Measurements from ENCODE around the gene ZNF385B. TPM values are rescaled to one million over a fixed set of nuclear protein-coding genes. Genes with fewer than 3 reads are reported as not detected.

Gene ZNF385B
- total RNA-seq, 1 experiment from 2014 or later: 0.28 TPM

- no peaks in the 10 kb centered on the region; the same call in 1 of the 2 replicates for H3K36me3 ChIP-seq (ENCODE audit: control insufficient read depth, insufficient read depth, low read length)
- H3K27me3 ChIP-seq (ENCODE audit: control insufficient read depth, insufficient read depth, low read length): peaks cover 17% of the 10 kb centered on the region
- no TSS peak for BruUV-seq (replicated peaks)
- DNase-seq (ENCODE audit: low read depth, low spot score) (no peak), ATAC-seq (no peak)
- H3K9me3 ChIP-seq (ENCODE audit: control insufficient read depth, insufficient read depth, low read depth, low read length): no peaks in the 10 kb centered on the region
- H3K27ac ChIP-seq (ENCODE audit: low read length): no peak overlapping the region
- in situ Hi-C loops (cut with HindIII; ENCODE audit: low pct_unique_long_range_greater_than_20kb, low sequenced_read_pairs): no loop called here
- no peaks in the 10 kb centered on the region for H3K4me1 ChIP-seq (ENCODE audit: control insufficient read depth, insufficient read depth, low read length)
- H3K4me3 ChIP-seq (ENCODE audit: low read depth in 2 of 2, low read length in 2 of 2): no peak overlapping the region
- ChIA-PET CTCF (no interaction called here), POLR2A (no interaction called here)
- no peak for TF ChIP-seq TCF7L2 (IDR thresholded peaks at IDR 0.05; ENCODE audit: low read depth, low read length)
- TF ChIP-seq, protein P1, sequence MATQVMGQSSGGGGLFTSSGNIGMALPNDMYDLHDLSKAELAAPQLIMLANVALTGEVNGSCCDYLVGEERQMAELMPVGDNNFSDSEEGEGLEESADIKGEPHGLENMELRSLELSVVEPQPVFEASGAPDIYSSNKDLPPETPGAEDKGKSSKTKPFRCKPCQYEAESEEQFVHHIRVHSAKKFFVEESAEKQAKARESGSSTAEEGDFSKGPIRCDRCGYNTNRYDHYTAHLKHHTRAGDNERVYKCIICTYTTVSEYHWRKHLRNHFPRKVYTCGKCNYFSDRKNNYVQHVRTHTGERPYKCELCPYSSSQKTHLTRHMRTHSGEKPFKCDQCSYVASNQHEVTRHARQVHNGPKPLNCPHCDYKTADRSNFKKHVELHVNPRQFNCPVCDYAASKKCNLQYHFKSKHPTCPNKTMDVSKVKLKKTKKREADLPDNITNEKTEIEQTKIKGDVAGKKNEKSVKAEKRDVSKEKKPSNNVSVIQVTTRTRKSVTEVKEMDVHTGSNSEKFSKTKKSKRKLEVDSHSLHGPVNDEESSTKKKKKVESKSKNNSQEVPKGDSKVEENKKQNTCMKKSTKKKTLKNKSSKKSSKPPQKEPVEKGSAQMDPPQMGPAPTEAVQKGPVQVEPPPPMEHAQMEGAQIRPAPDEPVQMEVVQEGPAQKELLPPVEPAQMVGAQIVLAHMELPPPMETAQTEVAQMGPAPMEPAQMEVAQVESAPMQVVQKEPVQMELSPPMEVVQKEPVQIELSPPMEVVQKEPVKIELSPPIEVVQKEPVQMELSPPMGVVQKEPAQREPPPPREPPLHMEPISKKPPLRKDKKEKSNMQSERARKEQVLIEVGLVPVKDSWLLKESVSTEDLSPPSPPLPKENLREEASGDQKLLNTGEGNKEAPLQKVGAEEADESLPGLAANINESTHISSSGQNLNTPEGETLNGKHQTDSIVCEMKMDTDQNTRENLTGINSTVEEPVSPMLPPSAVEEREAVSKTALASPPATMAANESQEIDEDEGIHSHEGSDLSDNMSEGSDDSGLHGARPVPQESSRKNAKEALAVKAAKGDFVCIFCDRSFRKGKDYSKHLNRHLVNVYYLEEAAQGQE (IDR thresholded peaks at IDR 0.05; ENCODE audit: insufficient read depth in 1 of 2, low read depth in 2 of 2, low read length in 1 of 2): no peak
- TF ChIP-seq POLR2AphosphoS5 (IDR thresholded peaks at IDR 0.05; ENCODE audit: low read depth, low read length): no peak
- no peak for TF ChIP-seq SIN3A (IDR thresholded peaks at IDR 0.05; ENCODE audit: borderline replicate concordance, insufficient read depth, low read depth, low read length)
- no peak for TF ChIP-seq CTCF (IDR thresholded peaks at IDR 0.05)
- intact Hi-C loops (cut with micrococcal nuclease; ENCODE audit: unreplicated experiment): no loop called here
These were observed 5.7 kb downstream of the ZNF385B start for GRCh38 chr2:179855673-179856072.

- Histone ChIP-seq H3K36me3 (ENCODE audit: control insufficient read depth, insufficient read depth, low read length) (no peaks in the 10 kb centered on the region), H3K27me3 (ENCODE audit: control insufficient read depth, insufficient read depth, low read length) (peaks cover 13% of the 10 kb centered on the region), H3K9me3 (ENCODE audit: control insufficient read depth, insufficient read depth, low read depth, low read length) (no peaks in the 10 kb centered on the region), H3K4me1 (ENCODE audit: control insufficient read depth, insufficient read depth, low read length) (no peaks in the 10 kb centered on the region), H3K4me3 (ENCODE audit: low read depth in 2 of 2, low read length in 2 of 2) (no peak overlapping the region), H3K27ac (ENCODE audit: low read length) (no peak overlapping the region)
- no TSS peak for BruUV-seq (replicated peaks)
- TF ChIP-seq, protein P1 (IDR thresholded peaks at IDR 0.05; ENCODE audit: insufficient read depth in 1 of 2, low read depth in 2 of 2, low read length in 1 of 2): no peak
- TF ChIP-seq CTCF (IDR thresholded peaks at IDR 0.05) (no peak), TCF7L2 (IDR thresholded peaks at IDR 0.05; ENCODE audit: low read depth, low read length) (no peak), POLR2AphosphoS5 (IDR thresholded peaks at IDR 0.05; ENCODE audit: low read depth, low read length) (no peak), SIN3A (IDR thresholded peaks at IDR 0.05; ENCODE audit: borderline replicate concordance, insufficient read depth, low read depth, low read length) (no peak)
- intact Hi-C loops (cut with micrococcal nuclease; ENCODE audit: unreplicated experiment) (no loop called here), in situ Hi-C loops (cut with HindIII; ENCODE audit: low pct_unique_long_range_greater_than_20kb, low sequenced_read_pairs) (no loop called here)
- POLR2A ChIA-PET: no interaction called here
- no peak for DNase-seq (ENCODE audit: low read depth, low spot score)
- ATAC-seq: no peak
- CTCF ChIA-PET: no interaction called here
These were observed 6.5 kb downstream of the ZNF385B start for GRCh38 chr2:179854891-179855290.

Data from Panc1 (cell line).